Myocyte (in vitro differentiated cells): ENCODE data around the gene ST6GALNAC4. TPM values are rescaled to one million over a fixed set of nuclear protein-coding genes. Genes with fewer than 3 reads are reported as not detected.

Source experiments
- microRNA-seq: library from miRNA; unstranded; fragments of <30 nt; microRNA quantifications from one replicate; pipeline ENCODE4, GENCODE V29; 2016
- total RNA-seq: library from RNA; depleted of rRNA; stranded (reverse); fragments of >200 nt; gene quantifications from 2 replicates; pipeline ENCODE4 v1.2.3, GENCODE V29; 2014

ST6GALNAC4 gene
- total RNA-seq, 1 donor from 2014 or later, result 114 TPM

Small RNAs within 50 kb of the gene (microRNA-seq; reads per million reads assigned to microRNA genes)
- gene MIR4672, result 0.65 reads per million

Other genes with a start within 250 kb of the ST6GALNAC4 start
- gene CFAP157, start 210.1 kb downstream of the ST6GALNAC4 start, total RNA-seq, result 0.13 and 0.21 TPM in 2 replicates
- 35.6 and 57.0 TPM in 2 replicates for gene PTRH1, start 201.4 kb downstream of the ST6GALNAC4 start, total RNA-seq
- gene TTC16, start 201.0 kb downstream of the ST6GALNAC4 start, total RNA-seq, result 0.05 TPM in 1 of 2 replicates, not detected in the other
- 7.4 and 11.0 TPM in 2 replicates for gene TOR2A, start 181.7 kb downstream of the ST6GALNAC4 start, total RNA-seq
- 0.16 and 0.36 TPM in 2 replicates for gene SH2D3C, start 138.4 kb downstream of the ST6GALNAC4 start, total RNA-seq
- gene CDK9, start 131.0 kb downstream of the ST6GALNAC4 start, total RNA-seq, result 71.1 and 84.0 TPM in 2 replicates
- 141 and 200 TPM in 2 replicates for gene FPGS, start 114.2 kb downstream of the ST6GALNAC4 start, total RNA-seq
- 10.5 and 12.5 TPM in 2 replicates for gene ENG, start 62.4 kb downstream of the ST6GALNAC4 start, total RNA-seq
- gene AK1, start 39.4 kb downstream of the ST6GALNAC4 start, total RNA-seq, result 611 and 777 TPM in 2 replicates
- 111 and 121 TPM in 2 replicates for gene ST6GALNAC6, start 17.4 kb downstream of the ST6GALNAC4 start, total RNA-seq
- 0.36 and 1.5 TPM in 2 replicates for gene PIP5KL1, start 13.7 kb upstream of the ST6GALNAC4 start, total RNA-seq
- 12.5 and 12.6 TPM in 2 replicates for gene DPM2, start 20.8 kb upstream of the ST6GALNAC4 start, total RNA-seq
- gene EEIG1, start 63.9 kb upstream of the ST6GALNAC4 start, total RNA-seq, result 4.8 and 6.7 TPM in 2 replicates
- 9.9 and 12.3 TPM in 2 replicates for gene NAIF1, start 150.3 kb upstream of the ST6GALNAC4 start, total RNA-seq
- 36.5 and 46.1 TPM in 2 replicates for gene SLC25A25, start 151.2 kb upstream of the ST6GALNAC4 start, total RNA-seq
- gene PTGES2, start 210.7 kb upstream of the ST6GALNAC4 start, total RNA-seq, result 65.9 and 68.6 TPM in 2 replicates
- gene LCN2, start 232.4 kb upstream of the ST6GALNAC4 start, total RNA-seq, result not detected in 2 replicates
- gene BBLN, start 243.2 kb upstream of the ST6GALNAC4 start, total RNA-seq, result 286 and 586 TPM in 2 replicates